ENCODE results near the gene ETS1. TPM values are rescaled to one million over a fixed set of nuclear protein-coding genes. Genes with fewer than 3 reads are reported as not detected.

Gene ETS1
- 100 to 1,000 TPM; 576 to 608 TPM for total RNA-seq

GRCh38 chr11:128587415-128587814, at the start of gene ETS1:
ETS1 (minus strand) TSS chr11:128587558; CDS start chr11:128573130, 14,428 bp downstream.

Small RNA genes lying within 50 kb of the gene (microRNA-seq; reads per million reads assigned to microRNA genes)
- not detected for gene MIR6090 (ENCODE audit: borderline microRNAs expressed, borderline replicate concordance)

Other genes with a start within 250 kb of the ETS1 start
- gene FLI1, start 106.5 kb upstream of the ETS1 start, total RNA-seq: 100 to 1,000 TPM; 112 to 118 TPM

Data from activated naive CD4-positive, alpha-beta T cell treated with anti-CD3 and anti-CD28 coated beads, Interleukin-2, amount 10 ng/mL, durations not matched to agents 5 hours and 36 hours (primary cell).